Stimulated activated CD4-positive, alpha-beta T cell treated with anti-CD3 and anti-CD28 coated beads, Interleukin-4, amount 100 ng/mL, for 24 hours (primary cell): ENCODE results near the gene R3HCC1L.
"Not testable (repeated sequence)": the region's sequence is repeated elsewhere in the genome, so short reads cannot be mapped to it uniquely, and the experiment has no call there.

ENCODE experiments used
- DNase-seq: peaks from one replicate; pipeline ENCODE4 v3.0.0-alpha.2; 2020

R3HCC1L gene

GRCh38 chr10:98182351-98182915 lies 48.0 kb downstream of the R3HCC1L start:
- DNase-seq: not testable (repeated sequence)

GRCh38 chr10:98186681-98187080 lies 52.2 kb downstream of the R3HCC1L start:
- no peak for DNase-seq

- not testable (repeated sequence) for DNase-seq
These were observed 56.3 kb downstream of the R3HCC1L start for GRCh38 chr10:98190773-98191172.

- DNase-seq: no peak
These were observed 58.6 kb downstream of the R3HCC1L start for GRCh38 chr10:98193037-98193436.

- no peak for DNase-seq
These were observed 60.2 kb downstream of the R3HCC1L start for GRCh38 chr10:98194633-98195032.

GRCh38 chr10:98195120-98195519 lies 60.7 kb downstream of the R3HCC1L start:
- no peak for DNase-seq

GRCh38 chr10:98196985-98197384 lies 62.5 kb downstream of the R3HCC1L start:
- no peak for DNase-seq

GRCh38 chr10:98201760-98202159 lies 67.3 kb downstream of the R3HCC1L start:
- DNase-seq: no peak

- no peak for DNase-seq
These were observed 67.9 kb downstream of the R3HCC1L start for GRCh38 chr10:98202378-98202777.

GRCh38 chr10:98205351-98205750 lies 70.9 kb downstream of the R3HCC1L start:
- no peak for DNase-seq

- no peak for DNase-seq
These were observed 74.5 kb downstream of the R3HCC1L start for GRCh38 chr10:98208925-98209324.

GRCh38 chr10:98209441-98209840 lies 75.0 kb downstream of the R3HCC1L start:
- no peak for DNase-seq

- DNase-seq: no peak
These were observed 77.7 kb downstream of the R3HCC1L start for GRCh38 chr10:98212196-98212595.

- DNase-seq: no peak
These were observed 79.3 kb downstream of the R3HCC1L start for GRCh38 chr10:98213740-98214139.

- no peak for DNase-seq
These were observed 80.9 kb downstream of the R3HCC1L start for GRCh38 chr10:98215373-98215772.

- no peak for DNase-seq
These were observed 83.3 kb downstream of the R3HCC1L start for GRCh38 chr10:98217801-98218200.

GRCh38 chr10:98223874-98224273 lies 89.4 kb downstream of the R3HCC1L start:
- DNase-seq: no peak

- no peak for DNase-seq
These were observed 90.1 kb downstream of the R3HCC1L start for GRCh38 chr10:98224509-98224908.

GRCh38 chr10:98224996-98225395 lies 90.5 kb downstream of the R3HCC1L start:
- DNase-seq: no peak

GRCh38 chr10:98226508-98227144 lies 92.2 kb downstream of the R3HCC1L start:
- no peak for DNase-seq

GRCh38 chr10:98227713-98228112 lies 93.3 kb downstream of the R3HCC1L start:
- DNase-seq: not testable (repeated sequence)

GRCh38 chr10:98228266-98228665 lies 93.8 kb downstream of the R3HCC1L start:
- not testable (repeated sequence) for DNase-seq

- DNase-seq: no peak
These were observed 97.0 kb downstream of the R3HCC1L start for GRCh38 chr10:98231417-98231816.

- no peak for DNase-seq
These were observed 101.4 kb downstream of the R3HCC1L start for GRCh38 chr10:98235846-98236245.

- no peak for DNase-seq
These were observed 102.4 kb downstream of the R3HCC1L start for GRCh38 chr10:98236862-98237261.
